Endothelial cell of umbilical vein (primary cell): Measurements from ENCODE around the gene NAPB. TPM values are rescaled to one million over a fixed set of nuclear protein-coding genes. Genes with fewer than 3 reads are reported as not detected.

Experiments used
- BruUV-seq: library from RNA; stranded (reverse); fragments of 400-500 nt; replicated peaks from 2 replicates; lab custom pipeline; 2021; lab: Mats Ljungman, UMichigan
- CTCF ChIA-PET: fragments of 300-600, 350-600 bp; sonication (Branson Sonifier 250); formaldehyde crosslinking; loops from one replicate; lab custom pipeline; 2021; ENCODE audit warnings: antibody characterized with exemption, inconsistent platforms; lab: Charles Lee
- POLR2A ChIA-PET: fragments of 300-600, 350-600 bp; sonication (Branson Sonifier 250); formaldehyde crosslinking; loops from one replicate; lab custom pipeline; 2021; ENCODE audit warnings: antibody characterized with exemption, inconsistent platforms; lab: Charles Lee
- DNase-seq: peaks from one replicate; pipeline ENCODE4 v3.0.0-alpha.2; 2011; ENCODE audit warnings: low read depth, low spot score
- FAIRE-seq: peaks from 2 replicates; lab custom pipeline; 2011; peaks lifted over from hg19 to GRCh38; lab: Jason Lieb, UNC
- H2AFZ ChIP-seq: 2 replicates; pipeline ENCODE4 v1.6.0; 2012; ENCODE audit warnings: low read depth, low read length, control low read depth, inconsistent platforms
- H3K27ac ChIP-seq: 2 replicates; pipeline ENCODE4 v1.5.1; 2011; ENCODE audit warnings: low read depth, mild to moderate bottlenecking, control low read depth, low read length, moderate library complexity; ENCODE audit not compliant: insufficient read depth
- H3K27me3 ChIP-seq, 2 experiments: 2 replicates each; pipeline versions ENCODE4 v1.6.0 to v1.6.1; 2011; ENCODE audit warnings: low read length in 2 of 2, mixed read lengths in 1 of 2; ENCODE audit not compliant: control insufficient read depth in 2 of 2, insufficient read depth in 2 of 2
- H3K36me3 ChIP-seq, 2 experiments: 2 replicates in 1 of 2; 3 replicates in 1 of 2; pipeline ENCODE4 v1.5.1; 2011; ENCODE audit warnings: low read length in 2 of 2, mild to moderate bottlenecking in 1 of 2, moderate library complexity in 1 of 2; ENCODE audit not compliant: control insufficient read depth in 2 of 2, insufficient read depth in 2 of 2; ENCODE audit errors: extremely low read depth in 1 of 2
- H3K4me1 ChIP-seq: 3 replicates; pipeline ENCODE4 v1.5.1; 2011; ENCODE audit warnings: mild to moderate bottlenecking, low read length; ENCODE audit not compliant: control insufficient read depth, insufficient read depth; ENCODE audit errors: extremely low read depth
- H3K4me2 ChIP-seq: 2 replicates; pipeline ENCODE4 v1.6.1; 2011; ENCODE audit warnings: low read length, control low read depth, mixed read lengths; ENCODE audit not compliant: insufficient read depth
- H3K4me3 ChIP-seq, 3 experiments: fragments of 200-600 bp in 1 of 3; sonication (generic), shearing (Covaris generic) in 1 of 3; replicated peaks in 1 of 3; 2 replicates each; pipeline ENCODE4 v1.5.1; 2011 to 2016; ENCODE audit warnings: control low read depth in 3 of 3, low read length in 3 of 3, mild to moderate bottlenecking in 2 of 3, inconsistent platforms in 1 of 3, low read depth in 1 of 3, moderate library complexity in 1 of 3; ENCODE audit not compliant: insufficient read depth in 1 of 3
- H3K79me2 ChIP-seq: 2 replicates; pipeline ENCODE4 v1.6.0; 2012; ENCODE audit warnings: low read length, inconsistent platforms; ENCODE audit not compliant: control insufficient read depth, insufficient read depth
- H3K9ac ChIP-seq: replicated peaks from 2 replicates; pipeline ENCODE3; 2011; ENCODE audit warnings: low read length, control low read depth; ENCODE audit not compliant: insufficient read depth; ENCODE audit errors: extremely low read depth
- H3K9me1 ChIP-seq: replicated peaks from 3 replicates; pipeline ENCODE4 v1.6.0; 2011; ENCODE audit warnings: mild to moderate bottlenecking, low read length; ENCODE audit not compliant: control insufficient read depth, insufficient read depth; ENCODE audit errors: extremely low read depth
- H3K9me3 ChIP-seq: replicated peaks from 2 replicates; pipeline ENCODE4 v1.5.1; 2012; ENCODE audit warnings: low read length, inconsistent platforms; ENCODE audit not compliant: control insufficient read depth, insufficient read depth
- H4K20me1 ChIP-seq: replicated peaks from 2 replicates; pipeline ENCODE3; 2011; ENCODE audit warnings: mild to moderate bottlenecking, low read length; ENCODE audit not compliant: control insufficient read depth, insufficient read depth; ENCODE audit errors: extremely low read depth
- CTCF ChIP-seq, 2 donors: IDR thresholded peaks; 1 replicate in 1 of 2; 2 replicates in 1 of 2; pipeline ENCODE4 v1.5.1; 2011; ENCODE audit warnings: low read length in 2 of 2, mild to moderate bottlenecking in 2 of 2, moderate library complexity in 2 of 2, control low read depth in 1 of 2, inconsistent platforms in 1 of 2, low read depth in 1 of 2; ENCODE audit not compliant: insufficient read depth in 1 of 2; ENCODE audit errors: extremely low read depth in 1 of 2
- EZH2 ChIP-seq: IDR thresholded peaks from 2 replicates; pipeline ENCODE4 v1.6.1; 2012; ENCODE audit warnings: borderline replicate concordance, low read depth, mild to moderate bottlenecking, moderate library complexity, low read length, inconsistent platforms; ENCODE audit not compliant: severe bottlenecking
- FOS ChIP-seq: IDR thresholded peaks from 2 replicates; pipeline ENCODE4 v1.6.1; 2011; ENCODE audit warnings: mild to moderate bottlenecking, low read length, moderate library complexity, borderline replicate concordance; ENCODE audit not compliant: insufficient read depth
- GATA2 ChIP-seq: IDR thresholded peaks from 2 replicates; pipeline ENCODE4 v1.7.0; 2011; ENCODE audit warnings: low read depth, mild to moderate bottlenecking, moderate library complexity, mixed read lengths, low read length; ENCODE audit not compliant: insufficient read length, insufficient read depth
- JUN ChIP-seq: IDR thresholded peaks from 2 replicates; pipeline ENCODE4 v1.6.1; 2011; ENCODE audit warnings: borderline replicate concordance, low read depth; ENCODE audit not compliant: insufficient read length, insufficient read depth
- MAX ChIP-seq: IDR thresholded peaks from 2 replicates; pipeline ENCODE4 v1.6.1; 2011; ENCODE audit not compliant: insufficient read depth, insufficient read length
- MYC ChIP-seq: IDR thresholded peaks from one replicate; pipeline ENCODE4 v1.6.1; 2011; ENCODE audit warnings: mild to moderate bottlenecking, low read depth, low read length
- POLR2A ChIP-seq: IDR thresholded peaks from 2 replicates; pipeline ENCODE4 v1.6.1; 2012; ENCODE audit warnings: low read depth, mild to moderate bottlenecking, control low read depth, low read length
- POLR2AphosphoS5 ChIP-seq: IDR thresholded peaks from 2 replicates; pipeline ENCODE4 v1.6.1; 2012; ENCODE audit warnings: low read depth, mild to moderate bottlenecking, control low read depth, low read length, moderate library complexity; ENCODE audit not compliant: insufficient read depth
- dilution Hi-C: fragments of 300-500 bp; cut with MboI; formaldehyde crosslinking; loops from one replicate; pipeline ENCODE4 v1.15.0; 2019; ENCODE audit warnings: low sequenced_read_pairs; ENCODE audit not compliant: extremely low pct_ligation_motif_present
- intact Hi-C: fragments of 100-400 bp; cut with micrococcal nuclease; formaldehyde crosslinking; loops from one replicate; pipeline ENCODE4 v1.10.0; 2022
- polyA plus RNA-seq, 4 experiments: library from polyadenylated mRNA; depleted of rRNA in 3 of 4; stranded (reverse) in 3 of 4; unstranded in 1 of 4; fragments of >200 nt; gene quantifications; 2 replicates each; pipeline versions ENCODE4 v1.2.1 to v1.2.3, GENCODE V29; 2011 to 2012; ENCODE audit warnings: missing spikeins in 1 of 4
- total RNA-seq: library from RNA; stranded (reverse); gene quantifications from 2 replicates; pipeline ENCODE4 v1.2.3, GENCODE V29; 2021

The NAPB gene
- total and polyA plus RNA-seq, 2 donors (not counting 3 experiments of a cell fraction or from before 2014, with no cell fraction given): 4.7 to 10.1 TPM

GRCh38 chr20:23459461-23460150 lies 38.3 kb upstream of the NAPB start:
- FAIRE-seq (no peak), DNase-seq (no peak)
- no TSS peak for BruUV-seq
- H3K36me3 ChIP-seq: no peaks in the 10 kb centered on the region
- no peaks in the 10 kb centered on the region for H3K9me3 ChIP-seq
- no peak overlapping the region for H3K27ac ChIP-seq
- ChIA-PET POLR2A (no interaction called here), CTCF (interaction anchor here (1.1 to 1.4 kb wide), 2 partner anchors 12 to 1740 kb away, joined by 3 to 5 read pairs; no protein-coding TSS in a partner anchor)
- no peaks in the 10 kb centered on the region for H3K9me1 ChIP-seq
- no peak overlapping the region for H2AFZ ChIP-seq
- TF ChIP-seq MAX (no peak), GATA2 (no peak), EZH2 (no peak), MYC (no peak), JUN (no peak), CTCF (IDR thresholded peaks at IDR 0.05; ENCODE audit: extremely low read depth in 1 of 2, insufficient read depth in 1 of 2, low read depth in 1 of 2, low read length in 2 of 2) (no peak), FOS (no peak), POLR2A (no peak), POLR2AphosphoS5 (no peak)
- no peaks in the 10 kb centered on the region for H3K4me1 ChIP-seq
- H3K9ac ChIP-seq: no peak overlapping the region
- H3K79me2 ChIP-seq: no peaks in the 10 kb centered on the region
- no peaks in the 10 kb centered on the region for H3K27me3 ChIP-seq
- no peaks in the 10 kb centered on the region for H4K20me1 ChIP-seq
- H3K4me3 ChIP-seq: no peak overlapping the region
- dilution Hi-C loops: no loop called here
- intact Hi-C loops: no loop called here
- no peak overlapping the region for H3K4me2 ChIP-seq
